ENCODE measurements around the gene CTBS.

The CTBS gene

GRCh38 chr1:84573967-84574842 is at the start of gene CTBS:
Gene CTBS (minus strand): TSS chr1:84574440. CDS start chr1:84574415, 25 bp downstream.
- H3K4me1 Mint-ChIP-seq (ENCODE audit: low read depth), result peaks cover 37% of the 10 kb centered on the region
- H3K4me3 Mint-ChIP-seq, result peak within 1 kb of the TSS; percentile 96
- H3K9me3 Mint-ChIP-seq, result peaks cover 6% of the 10 kb centered on the region

GRCh38 chr1:84621553-84621952 is 47.3 kb upstream of the CTBS start:
- peaks cover 8% of the 10 kb centered on the region for H3K4me1 Mint-ChIP-seq (ENCODE audit: low read depth)
- H3K27ac Mint-ChIP-seq, result no peak overlapping the region
- no peak overlapping the region for H3K4me3 Mint-ChIP-seq
- no peaks in the 10 kb centered on the region for H3K27me3 Mint-ChIP-seq (ENCODE audit: low read depth)
- no peaks in the 10 kb centered on the region for H3K9me3 Mint-ChIP-seq
- no peaks in the 10 kb centered on the region for H3K36me3 Mint-ChIP-seq (ENCODE audit: low read depth)

More at GRCh38 chr1:84573967-84574842, at the start of gene CTBS:
- H3K36me3 Mint-ChIP-seq (ENCODE audit: low read depth), result peaks cover 28% of the 10 kb centered on the region
- H3K27ac Mint-ChIP-seq, result peak within 1 kb of the TSS; percentile 100
- no peaks in the 10 kb centered on the region for H3K27me3 Mint-ChIP-seq (ENCODE audit: low read depth)

- Mint-ChIP-seq H3K27me3 (ENCODE audit: low read depth) (no peaks in the 10 kb centered on the region), H3K36me3 (ENCODE audit: low read depth) (no peaks in the 10 kb centered on the region), H3K9me3 (no peaks in the 10 kb centered on the region), H3K27ac (peak overlapping the region; percentile 79), H3K4me3 (peak overlapping the region; percentile 88), H3K4me1 (ENCODE audit: low read depth) (peaks cover 8% of the 10 kb centered on the region)
Observed at GRCh38 chr1:84620720-84621313, 46.6 kb upstream of the CTBS start.

- H3K36me3 Mint-ChIP-seq (ENCODE audit: low read depth), result no peaks in the 10 kb centered on the region
- peaks cover 8% of the 10 kb centered on the region for H3K4me1 Mint-ChIP-seq (ENCODE audit: low read depth)
- H3K4me3 Mint-ChIP-seq, result peak overlapping the region; percentile 35
- no peaks in the 10 kb centered on the region for H3K27me3 Mint-ChIP-seq (ENCODE audit: low read depth)
- H3K27ac Mint-ChIP-seq, result peak overlapping the region; percentile 3
- peaks cover 6% of the 10 kb centered on the region for H3K9me3 Mint-ChIP-seq
Observed at GRCh38 chr1:84619383-84620102, 45.3 kb upstream of the CTBS start.

- Mint-ChIP-seq H3K9me3 (peaks cover 21% of the 10 kb centered on the region), H3K27ac (no peak overlapping the region), H3K4me1 (ENCODE audit: low read depth) (peaks cover 8% of the 10 kb centered on the region), H3K4me3 (no peak overlapping the region), H3K36me3 (ENCODE audit: low read depth) (peaks cover 4% of the 10 kb centered on the region), H3K27me3 (ENCODE audit: low read depth) (no peaks in the 10 kb centered on the region)
Observed at GRCh38 chr1:84617349-84617748, 43.1 kb upstream of the CTBS start.

- Mint-ChIP-seq H3K4me3 (no peak overlapping the region), H3K4me1 (ENCODE audit: low read depth) (peaks cover 9% of the 10 kb centered on the region), H3K9me3 (peaks cover 24% of the 10 kb centered on the region), H3K27ac (no peak overlapping the region), H3K36me3 (ENCODE audit: low read depth) (peaks cover 4% of the 10 kb centered on the region), H3K27me3 (ENCODE audit: low read depth) (no peaks in the 10 kb centered on the region)
Observed at GRCh38 chr1:84615790-84616189, 41.5 kb upstream of the CTBS start.

GRCh38 chr1:84613887-84614286 is 39.6 kb upstream of the CTBS start:
- peaks cover 3% of the 10 kb centered on the region for H3K4me1 Mint-ChIP-seq (ENCODE audit: low read depth)
- no peak overlapping the region for H3K27ac Mint-ChIP-seq
- peaks cover 4% of the 10 kb centered on the region for H3K36me3 Mint-ChIP-seq (ENCODE audit: low read depth)
- H3K27me3 Mint-ChIP-seq (ENCODE audit: low read depth), result no peaks in the 10 kb centered on the region
- H3K9me3 Mint-ChIP-seq, result peaks cover 24% of the 10 kb centered on the region
- H3K4me3 Mint-ChIP-seq, result no peak overlapping the region

- H3K4me1 Mint-ChIP-seq (ENCODE audit: low read depth), result peaks cover 3% of the 10 kb centered on the region
- H3K27ac Mint-ChIP-seq, result no peak overlapping the region
- peaks cover 4% of the 10 kb centered on the region for H3K36me3 Mint-ChIP-seq (ENCODE audit: low read depth)
- H3K4me3 Mint-ChIP-seq, result no peak overlapping the region
- no peaks in the 10 kb centered on the region for H3K27me3 Mint-ChIP-seq (ENCODE audit: low read depth)
- H3K9me3 Mint-ChIP-seq, result peaks cover 24% of the 10 kb centered on the region
Observed at GRCh38 chr1:84613026-84613425, 38.8 kb upstream of the CTBS start.

GRCh38 chr1:84611796-84612195 is 37.6 kb upstream of the CTBS start:
- H3K27me3 Mint-ChIP-seq (ENCODE audit: low read depth), result no peaks in the 10 kb centered on the region
- H3K4me3 Mint-ChIP-seq, result no peak overlapping the region
- H3K27ac Mint-ChIP-seq, result no peak overlapping the region
- H3K9me3 Mint-ChIP-seq, result peaks cover 25% of the 10 kb centered on the region
- peaks cover 3% of the 10 kb centered on the region for H3K4me1 Mint-ChIP-seq (ENCODE audit: low read depth)
- peaks cover 4% of the 10 kb centered on the region for H3K36me3 Mint-ChIP-seq (ENCODE audit: low read depth)

- Mint-ChIP-seq H3K4me1 (ENCODE audit: low read depth) (peaks cover 3% of the 10 kb centered on the region), H3K27ac (no peak overlapping the region), H3K36me3 (ENCODE audit: low read depth) (peaks cover 6% of the 10 kb centered on the region), H3K9me3 (peaks cover 32% of the 10 kb centered on the region), H3K4me3 (no peak overlapping the region), H3K27me3 (ENCODE audit: low read depth) (no peaks in the 10 kb centered on the region)
Observed at GRCh38 chr1:84611091-84611490, 36.9 kb upstream of the CTBS start.

- H3K27me3 Mint-ChIP-seq (ENCODE audit: low read depth), result no peaks in the 10 kb centered on the region
- H3K36me3 Mint-ChIP-seq (ENCODE audit: low read depth), result peaks cover 7% of the 10 kb centered on the region
- H3K4me3 Mint-ChIP-seq, result no peak overlapping the region
- peaks cover 36% of the 10 kb centered on the region for H3K9me3 Mint-ChIP-seq
- peaks cover 3% of the 10 kb centered on the region for H3K4me1 Mint-ChIP-seq (ENCODE audit: low read depth)
- no peak overlapping the region for H3K27ac Mint-ChIP-seq
Observed at GRCh38 chr1:84606977-84607376, 32.7 kb upstream of the CTBS start.

GRCh38 chr1:84605157-84605556 is 30.9 kb upstream of the CTBS start:
- Mint-ChIP-seq H3K27ac (no peak overlapping the region), H3K36me3 (ENCODE audit: low read depth) (peaks cover 7% of the 10 kb centered on the region), H3K27me3 (ENCODE audit: low read depth) (no peaks in the 10 kb centered on the region), H3K4me1 (ENCODE audit: low read depth) (no peaks in the 10 kb centered on the region), H3K9me3 (peaks cover 33% of the 10 kb centered on the region), H3K4me3 (no peak overlapping the region)

- H3K36me3 Mint-ChIP-seq (ENCODE audit: low read depth), result peaks cover 7% of the 10 kb centered on the region
- no peak overlapping the region for H3K27ac Mint-ChIP-seq
Observed at GRCh38 chr1:84603941-84604830, 29.9 kb upstream of the CTBS start.

GRCh38 chr1:84603223-84603622 is 29.0 kb upstream of the CTBS start:
- Mint-ChIP-seq H3K4me1 (ENCODE audit: low read depth) (peaks cover 13% of the 10 kb centered on the region), H3K27ac (no peak overlapping the region), H3K9me3 (peaks cover 33% of the 10 kb centered on the region), H3K27me3 (ENCODE audit: low read depth) (no peaks in the 10 kb centered on the region), H3K36me3 (ENCODE audit: low read depth) (peaks cover 7% of the 10 kb centered on the region), H3K4me3 (no peak overlapping the region)

More at GRCh38 chr1:84603941-84604830, 29.9 kb upstream of the CTBS start:
- peaks cover 5% of the 10 kb centered on the region for H3K4me1 Mint-ChIP-seq (ENCODE audit: low read depth)
- H3K27me3 Mint-ChIP-seq (ENCODE audit: low read depth), result no peaks in the 10 kb centered on the region
- H3K9me3 Mint-ChIP-seq, result peaks cover 33% of the 10 kb centered on the region
- H3K4me3 Mint-ChIP-seq, result no peak overlapping the region

Measured in T-helper 1 cell treated with Interleukin-12 subunit alpha and Interleukin-12 subunit beta and Interleukin-4 antibody, amounts not matched to agents 30 μg/mL and 1 μg/mL, for 36 hours (primary cell).